Measurements from ENCODE around the gene SLC9A3. TPM values are rescaled to one million over a fixed set of nuclear protein-coding genes. Genes with fewer than 3 reads are reported as not detected.

The SLC9A3 gene
- total RNA-seq, 4 donors from 2014 or later, result 5.9 to 8.2 (median 7.6) TPM

- Histone ChIP-seq H3K4me1 (peaks cover 0 to 12% of the 10 kb centered on the region in 2 donors), H3K4me3 (replicated peaks in 1 of 3) (no peak overlapping the region), H3K36me3 (no peaks in the 10 kb centered on the region), H3K9me3 (no peaks in the 10 kb centered on the region), H3K27ac (no peak overlapping the region), H3K27me3 (no peaks in the 10 kb centered on the region)
- no peak for TF ChIP-seq CTCF (IDR thresholded peaks at IDR 0.05)
- no peak for TF ChIP-seq POLR2A (IDR thresholded peaks at IDR 0.05)
- 57 to 62% methylated on average over 27 to 29 of the region's 30 CpGs for whole genome bisulfite sequencing, 2 donors
- intact Hi-C loops (cut with DNase I), result no loop called here
- DNase-seq, result no peak
These were observed 18.2 kb downstream of the SLC9A3 start for GRCh38 chr5:505951-506525.

- Histone ChIP-seq H3K9me3 (no peaks in the 10 kb centered on the region), H3K36me3 (no peaks in the 10 kb centered on the region), H3K4me1 (peaks cover 0 to 12% of the 10 kb centered on the region in 2 donors), H3K27ac (no peak overlapping the region), H3K4me3 (replicated peaks in 1 of 3) (no peak overlapping the region), H3K27me3 (no peaks in the 10 kb centered on the region)
- TF ChIP-seq POLR2A (IDR thresholded peaks at IDR 0.05) (no peak), CTCF (IDR thresholded peaks at IDR 0.05) (no peak)
- DNase-seq, result no peak
- WGBS, 2 donors, result 40 to 81% methylated on average over 1 to 15 of the region's 33 CpGs
- intact Hi-C loops (cut with DNase I), result no loop called here
These were observed 19.7 kb downstream of the SLC9A3 start for GRCh38 chr5:504326-505154.

- TF ChIP-seq POLR2A (IDR thresholded peaks at IDR 0.05), result no peak
- no peak for TF ChIP-seq CTCF (IDR thresholded peaks at IDR 0.05)
- no peak overlapping the region for H3K4me3 ChIP-seq (replicated peaks in 1 of 3)
- peaks cover 0 to 12% of the 10 kb centered on the region in 2 donors for H3K4me1 ChIP-seq
- H3K27me3 ChIP-seq, result no peaks in the 10 kb centered on the region
- DNase-seq, result peak; percentile 77 to 79
- no peaks in the 10 kb centered on the region for H3K36me3 ChIP-seq
- no peaks in the 10 kb centered on the region for H3K9me3 ChIP-seq
- intact Hi-C loops (cut with DNase I), result no loop called here
- WGBS, 2 donors, result 45 to 51% methylated on average over 33 to 36 of the region's 36 CpGs
- peak overlapping the region in 1 of 3 donors; percentile 30 for H3K27ac ChIP-seq
These were observed 21.7 kb downstream of the SLC9A3 start for GRCh38 chr5:502325-503079.

- intact Hi-C loops (cut with DNase I), result no loop called here
- no peaks in the 10 kb centered on the region for H3K36me3 ChIP-seq
- 40 to 50% methylated on average over 12 of the region's 23 CpGs for WGBS, 2 donors
- peak overlapping the region in 1 of 3 donors; percentile 30 for H3K27ac ChIP-seq
- H3K4me1 ChIP-seq, result peaks cover 0 to 12% of the 10 kb centered on the region in 2 donors
- H3K9me3 ChIP-seq, result no peaks in the 10 kb centered on the region
- no peaks in the 10 kb centered on the region for H3K27me3 ChIP-seq
- H3K4me3 ChIP-seq (replicated peaks in 1 of 3), result no peak overlapping the region
- no peak for DNase-seq
- TF ChIP-seq CTCF (IDR thresholded peaks at IDR 0.05), result no peak
- TF ChIP-seq POLR2A (IDR thresholded peaks at IDR 0.05), result no peak
These were observed 22.4 kb downstream of the SLC9A3 start for GRCh38 chr5:501831-502184.
